Activated effector memory CD4-positive, alpha-beta T cell treated with Interleukin-2 at 50 U/mL for 16 hours (primary cell): ENCODE results near the gene FAM120B.

Experiments
- DNase-seq: peaks from one replicate; pipeline ENCODE4 v3.0.0-alpha.2; 2020

The FAM120B gene

DNA sequence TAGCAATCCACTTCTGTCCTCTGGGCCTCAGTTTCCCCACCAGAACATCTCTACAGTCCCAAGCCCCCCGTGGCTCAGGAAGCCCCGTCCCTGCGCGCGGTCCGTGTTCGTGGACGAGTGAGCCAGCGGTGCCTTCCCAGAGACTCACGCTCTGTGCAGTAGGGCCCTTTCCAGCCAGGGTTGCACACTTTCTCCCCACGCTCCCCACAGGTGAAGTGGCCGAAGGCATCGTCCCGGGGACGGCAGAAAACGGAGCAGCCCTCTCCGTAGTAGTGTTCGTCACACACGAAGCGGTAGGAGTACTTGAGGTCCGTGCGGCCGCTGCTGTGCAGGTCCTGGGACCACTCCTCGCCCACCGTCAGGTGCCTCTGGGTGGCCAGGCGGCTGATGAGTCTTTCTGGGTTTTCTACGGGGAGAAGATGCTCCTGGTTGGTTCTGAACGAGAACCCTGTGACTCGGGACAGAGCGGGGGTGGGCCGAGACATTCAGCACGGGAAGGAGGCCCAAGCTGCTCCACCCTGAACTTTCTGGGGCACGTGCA, 18.4 kb upstream of the FAM120B start:
- no peak for DNase-seq

DNA sequence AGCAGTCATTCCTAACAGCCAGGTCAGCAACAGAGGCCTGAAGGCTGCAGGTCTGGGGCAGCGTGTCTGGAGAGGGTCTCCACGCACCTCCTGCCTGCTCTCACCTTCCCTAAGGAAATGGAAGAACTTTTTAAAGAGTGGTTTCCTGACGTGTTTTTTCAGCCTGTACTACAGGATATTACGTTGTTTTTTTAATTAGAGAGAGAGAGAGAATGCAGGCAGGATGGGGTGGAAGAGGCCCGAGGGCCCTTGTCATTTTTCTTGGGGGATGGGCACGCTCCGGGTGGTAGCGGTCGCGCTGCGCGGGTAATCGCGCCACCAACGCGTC, 17.7 kb upstream of the FAM120B start:
- DNase-seq = no peak

DNA sequence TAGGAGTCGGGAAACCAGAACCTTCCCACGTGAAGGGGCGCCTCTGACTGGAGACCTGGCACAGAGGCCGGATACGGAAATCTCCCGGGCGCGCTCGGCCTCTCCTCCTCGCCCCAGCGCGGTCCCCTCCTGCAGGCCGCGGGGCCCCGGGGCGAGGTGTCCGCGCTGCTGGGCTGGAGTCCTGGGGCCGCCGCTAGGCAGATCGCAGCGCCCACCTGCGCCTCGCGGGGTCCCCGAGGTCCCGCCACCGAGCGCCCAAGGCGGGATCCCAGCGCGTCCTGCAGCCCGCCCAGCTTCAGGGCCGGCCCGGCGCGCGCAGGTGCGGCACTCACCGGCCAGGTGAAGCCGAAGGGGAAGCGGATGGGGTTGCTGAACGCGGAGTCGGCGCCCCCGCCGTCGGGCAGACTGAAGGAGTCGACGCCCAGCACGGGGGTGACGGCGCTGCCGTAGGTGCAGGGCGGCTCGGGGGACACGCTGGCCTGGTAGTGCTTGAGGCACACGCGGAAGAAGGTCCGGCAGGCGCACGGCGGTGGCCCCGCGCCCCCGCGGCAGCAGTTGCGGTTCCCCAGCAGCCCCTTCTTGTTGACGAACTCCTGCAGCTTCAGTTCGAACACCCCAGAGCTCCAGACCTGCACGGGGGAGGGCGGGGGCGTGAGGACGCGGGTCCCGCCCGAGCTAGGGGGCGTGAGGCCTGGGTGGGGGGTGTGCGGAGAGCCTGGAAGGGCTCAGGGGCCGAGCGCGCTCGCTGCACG, 17.2 kb upstream of the FAM120B start:
- DNase-seq = no peak

DNA sequence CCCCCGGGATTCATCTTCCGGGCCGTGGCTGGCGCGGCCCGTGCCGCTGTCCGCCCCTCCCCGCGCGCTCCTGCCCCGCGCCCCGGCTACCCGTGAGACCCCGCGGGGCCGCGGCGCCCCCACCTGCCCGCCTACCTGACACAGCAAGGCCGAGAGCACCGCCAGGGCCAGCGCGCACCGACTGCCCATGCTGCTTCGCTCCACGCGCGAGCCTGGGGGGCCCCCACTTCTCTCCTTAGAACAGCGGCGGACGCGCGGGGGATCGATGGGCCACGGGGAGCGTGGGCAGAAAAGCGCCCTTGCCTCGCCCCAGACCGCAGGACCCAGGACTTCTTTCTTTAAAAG, 16.6 kb upstream of the FAM120B start:
- no peak for DNase-seq

DNA sequence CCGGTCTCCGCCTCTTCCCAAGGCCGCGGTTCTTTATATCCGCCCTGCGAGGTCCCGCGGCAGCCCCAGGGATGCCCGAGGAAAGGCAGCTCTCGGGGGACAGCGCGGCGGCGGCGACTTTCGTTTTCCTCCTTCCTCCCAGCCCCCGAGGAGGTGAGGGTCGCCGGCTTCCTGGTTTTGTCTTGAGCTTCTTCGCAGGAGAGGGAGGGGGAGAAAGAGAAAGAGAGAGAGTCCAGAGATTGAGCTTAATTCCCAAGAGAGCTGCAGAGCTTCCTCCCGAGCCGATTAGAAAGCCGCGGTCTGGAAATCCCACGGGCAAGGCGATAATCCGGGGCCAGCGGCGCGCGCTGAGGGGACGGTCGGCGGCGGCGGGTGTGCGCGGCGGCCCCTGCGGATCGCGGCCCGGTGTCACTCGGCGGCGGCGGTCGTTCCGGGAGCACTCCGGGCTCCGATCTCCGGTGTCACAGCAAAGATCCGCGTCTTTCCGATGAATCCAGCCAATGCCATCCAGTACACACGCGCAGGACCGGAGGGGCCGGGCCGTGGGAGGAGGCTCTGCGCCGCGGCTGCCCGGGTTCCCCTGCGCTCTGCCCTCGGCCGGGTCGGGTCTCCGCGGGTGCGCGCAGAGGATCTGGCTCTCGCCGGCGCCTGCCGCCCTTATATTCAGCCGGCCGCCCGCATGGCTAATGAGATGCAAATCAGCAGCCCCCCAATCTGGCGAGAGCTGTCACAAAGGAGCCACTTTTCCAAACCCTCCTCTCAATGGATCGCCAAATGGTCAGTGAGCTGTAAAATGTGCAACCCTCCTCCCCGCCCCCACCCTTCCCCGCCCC, 16.0 kb upstream of the FAM120B start, which contains the start of gene DLL1:
Gene DLL1, minus strand, starts transcription at position 783 of the 833 bp plus-strand sequence. CDS start 939 bp downstream, outside the sequence.
- no peak for DNase-seq

DNA sequence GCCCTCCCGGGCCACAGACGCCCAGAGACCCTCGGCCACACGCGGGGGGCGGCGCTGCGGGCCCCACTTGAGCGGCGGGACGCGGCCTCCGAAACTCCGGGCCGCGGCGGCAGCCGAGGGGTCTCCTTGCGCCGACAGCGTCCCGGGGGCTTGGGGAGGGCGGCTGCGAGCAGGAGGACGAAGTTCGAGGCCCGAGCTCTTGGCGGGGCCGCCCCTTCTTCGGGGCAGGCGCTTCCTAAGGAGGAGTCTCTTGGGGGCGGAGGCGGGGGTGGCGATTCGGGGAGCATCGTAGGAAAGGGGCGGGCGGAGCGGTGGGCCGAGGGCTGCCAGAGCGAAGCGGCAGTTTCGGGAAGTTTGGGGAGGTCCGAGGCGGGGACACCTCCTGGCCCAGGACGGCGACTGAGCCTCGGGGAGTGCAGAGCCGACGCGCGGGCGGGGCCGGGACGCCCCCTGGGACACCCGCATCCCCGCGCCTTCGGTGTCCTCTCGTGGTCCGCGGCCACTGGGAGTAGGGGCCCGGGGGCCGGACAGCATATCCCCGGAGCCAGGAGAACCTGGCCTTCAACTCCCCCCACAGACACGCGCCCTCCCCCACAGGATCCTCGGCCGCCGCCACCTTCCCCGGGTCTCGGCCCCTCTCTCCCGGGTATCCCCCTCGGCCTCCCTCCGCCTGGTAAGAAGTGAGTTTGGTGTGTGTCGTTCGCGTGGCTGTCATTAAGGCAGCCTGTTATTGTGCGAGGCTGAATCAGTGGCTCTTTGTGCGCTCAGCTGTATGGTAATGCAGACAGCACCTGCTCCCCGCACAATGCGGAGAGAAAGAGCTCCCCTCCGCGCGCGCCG, 15.1 kb upstream of the FAM120B start:
- no peak for DNase-seq

DNA sequence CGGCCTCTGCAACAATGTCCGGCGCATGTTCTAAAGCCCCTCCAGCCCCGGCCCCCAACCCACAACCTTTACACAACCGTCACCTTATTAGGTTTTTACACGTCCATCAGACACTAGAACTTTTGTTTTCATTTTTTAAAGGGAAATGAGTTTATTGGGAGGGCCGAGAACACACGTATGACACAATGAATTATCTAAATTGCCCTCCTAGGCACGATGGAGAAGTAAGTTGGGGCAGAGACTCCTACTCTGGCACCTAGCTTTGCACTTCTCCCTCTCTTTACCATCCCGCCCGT, 14.5 kb upstream of the FAM120B start:
- DNase-seq = no peak

DNA sequence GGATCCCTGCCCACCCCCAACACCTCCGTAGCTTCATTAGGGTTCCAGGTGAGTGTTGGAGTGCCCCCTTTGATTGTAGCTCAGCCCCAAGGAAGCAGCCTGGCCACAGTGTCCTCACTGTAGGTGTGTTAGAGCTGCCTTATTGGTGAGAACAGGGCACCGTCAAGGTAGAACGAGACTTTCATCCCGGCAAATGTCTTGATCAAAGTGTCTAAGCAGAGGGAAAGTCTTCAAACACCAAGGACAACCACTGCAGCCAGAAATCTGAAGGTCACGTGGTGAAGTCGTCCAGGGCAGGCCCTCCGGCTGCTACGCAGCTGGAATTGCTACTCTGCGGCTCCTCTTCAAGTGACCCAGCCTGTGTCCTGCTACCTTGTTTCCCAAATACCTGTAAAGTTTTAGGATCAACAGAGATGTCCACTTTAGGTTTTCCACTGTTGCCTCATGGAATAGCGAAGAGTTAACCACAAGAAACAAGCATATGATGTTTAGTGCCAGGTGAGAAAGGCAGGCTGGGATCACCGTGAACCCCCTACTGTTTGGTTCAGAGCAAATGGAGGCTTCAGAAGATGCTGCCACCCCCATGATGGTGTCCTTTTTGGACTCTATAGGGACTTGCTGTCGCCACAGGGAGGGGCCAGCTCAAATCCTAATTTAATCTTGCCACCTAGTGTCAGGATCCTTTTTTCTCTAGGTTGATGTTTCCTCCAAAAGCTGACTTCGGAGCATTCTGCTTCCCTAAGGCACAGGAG, 14.0 kb upstream of the FAM120B start:
- no peak for DNase-seq

DNA sequence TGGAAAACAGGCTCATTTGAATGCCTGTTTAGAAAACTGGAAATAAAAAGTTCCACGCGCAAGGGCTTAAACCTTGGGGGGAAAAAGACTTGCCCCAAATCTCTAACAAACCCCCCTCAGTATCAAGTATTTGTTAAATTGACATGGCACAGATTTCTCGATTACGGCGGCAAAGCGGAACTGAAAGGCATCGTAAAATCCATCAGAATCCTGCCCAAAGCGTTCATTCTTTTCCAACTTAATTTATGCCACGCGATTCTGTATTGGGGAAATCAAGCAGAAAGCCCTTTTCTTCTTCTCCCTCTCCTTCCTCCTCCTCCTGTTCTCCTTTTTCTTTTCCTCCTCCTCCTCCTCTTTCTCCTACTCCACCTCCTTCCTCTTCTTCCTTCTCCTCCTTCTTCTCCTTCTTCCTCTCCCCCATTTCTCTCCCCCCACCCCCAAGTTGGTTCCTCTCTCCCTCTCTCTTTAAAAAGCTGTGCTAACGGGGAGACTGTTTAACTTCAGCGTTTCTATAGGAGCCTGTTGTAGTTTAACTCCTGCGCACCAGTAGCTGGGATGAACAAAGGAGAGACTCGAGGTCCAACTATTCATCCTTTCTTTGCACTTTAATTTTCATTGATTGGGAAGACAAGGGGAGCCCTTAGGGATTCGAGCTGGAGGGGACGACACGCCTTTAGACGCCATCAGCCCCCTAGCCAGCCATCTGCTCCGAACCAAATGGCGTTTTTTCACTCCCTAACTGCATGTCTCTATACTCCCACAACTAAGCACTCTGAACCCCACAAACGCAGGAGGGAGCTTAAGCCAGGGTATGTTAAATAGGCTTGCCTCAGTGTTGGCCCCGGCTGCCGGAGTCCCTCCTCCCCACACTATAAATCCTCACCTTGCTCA, 13.0 kb upstream of the FAM120B start:
- DNase-seq = no peak

DNA sequence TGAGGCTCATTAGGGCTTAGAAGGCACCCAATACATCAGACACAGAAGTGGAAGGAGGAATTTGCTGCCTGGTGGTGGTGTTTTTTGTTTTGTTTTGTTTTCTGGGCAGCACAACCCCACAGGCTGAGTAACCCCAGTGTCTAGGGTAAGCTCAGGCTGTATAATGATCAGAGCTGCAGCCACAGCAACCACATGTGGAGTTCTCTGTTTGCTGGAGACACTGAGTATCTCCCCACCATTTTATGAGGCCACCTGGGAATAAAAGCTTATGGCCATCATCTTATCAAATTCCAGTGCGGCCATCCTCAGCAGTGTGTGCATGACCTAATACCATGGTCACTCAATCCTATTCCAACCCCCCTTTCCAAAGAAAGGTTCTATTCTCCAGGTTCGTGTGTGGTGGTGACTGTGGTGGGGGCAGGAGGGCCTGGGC, 12.2 kb upstream of the FAM120B start:
- no peak for DNase-seq

DNA sequence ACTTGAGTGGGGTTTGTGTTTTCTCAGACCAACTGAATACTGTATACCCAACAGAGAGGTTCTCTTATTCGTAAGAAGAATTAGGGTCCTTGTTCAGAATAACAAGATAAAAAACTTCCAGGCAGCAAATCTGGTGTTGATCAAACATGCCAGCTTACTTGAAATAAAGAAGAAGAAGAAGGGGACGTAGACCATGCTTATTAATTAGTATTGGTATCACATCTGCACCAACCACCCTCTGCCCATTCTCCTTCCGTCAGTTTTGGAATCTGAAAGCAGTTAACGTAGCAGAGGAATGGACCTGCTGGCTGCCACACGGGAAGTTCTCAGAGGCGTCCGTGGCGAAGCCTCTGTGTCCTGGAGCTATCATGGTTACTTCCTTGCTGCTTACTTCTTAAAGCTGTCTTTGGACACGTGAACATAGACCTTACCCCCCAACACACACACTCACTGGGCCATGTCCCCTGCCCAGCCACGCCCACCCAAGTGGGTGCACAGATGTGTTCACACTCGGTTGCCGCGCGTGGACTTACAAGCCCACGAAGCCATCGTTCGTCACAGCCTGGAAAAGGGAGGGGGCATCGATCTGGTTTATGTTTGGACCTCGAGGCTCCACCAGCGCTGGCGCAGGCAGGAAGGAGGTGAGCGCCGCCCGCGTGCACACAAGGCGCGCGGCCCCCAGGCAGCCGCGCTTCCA, 11.6 kb upstream of the FAM120B start:
- DNase-seq = no peak

DNA sequence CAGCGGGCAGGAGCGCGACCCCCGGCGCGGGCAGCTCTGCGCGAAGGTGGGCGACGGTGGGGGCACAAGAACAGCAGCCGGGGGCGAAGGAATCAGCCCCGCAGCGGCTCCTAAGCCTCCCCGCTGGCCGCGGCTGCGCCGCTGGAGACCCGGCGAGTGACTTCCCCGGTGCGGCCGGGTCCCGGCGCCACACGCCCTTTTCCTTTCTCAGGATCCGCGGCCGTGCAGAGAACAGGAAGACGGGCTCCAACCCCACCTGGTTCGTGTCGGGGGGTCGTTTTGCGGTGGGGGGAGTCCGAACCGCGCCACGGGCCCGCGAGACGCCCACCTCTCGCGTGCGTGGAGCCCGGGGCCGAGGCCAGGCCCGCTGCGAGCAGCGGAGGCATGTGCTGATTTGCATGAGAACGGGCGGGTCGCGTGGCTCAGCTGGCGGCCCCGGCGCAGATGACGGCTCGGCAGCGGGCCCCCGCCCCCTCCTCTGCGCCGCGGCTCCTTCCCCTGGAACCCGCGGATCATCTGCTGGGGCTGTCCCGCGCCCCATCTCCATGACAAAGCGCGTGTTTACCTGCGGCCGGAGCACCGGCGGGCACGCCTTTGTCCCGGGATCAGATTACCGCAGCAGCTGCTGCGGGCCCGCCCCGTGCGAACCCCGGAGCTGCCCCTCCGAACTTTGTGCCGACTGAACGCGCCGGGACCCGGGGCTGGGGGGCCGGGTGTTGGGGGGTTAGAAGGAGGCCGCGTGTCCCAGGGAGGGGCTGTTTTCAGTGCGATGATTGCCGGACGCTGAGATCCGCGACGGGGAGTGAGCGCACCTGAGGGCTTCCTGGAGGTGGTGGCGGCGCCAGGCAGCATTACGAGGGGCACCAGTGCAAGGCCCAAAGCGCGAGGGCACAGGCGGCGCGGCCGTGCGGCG, 10.8 kb upstream of the FAM120B start:
- no peak for DNase-seq

DNA sequence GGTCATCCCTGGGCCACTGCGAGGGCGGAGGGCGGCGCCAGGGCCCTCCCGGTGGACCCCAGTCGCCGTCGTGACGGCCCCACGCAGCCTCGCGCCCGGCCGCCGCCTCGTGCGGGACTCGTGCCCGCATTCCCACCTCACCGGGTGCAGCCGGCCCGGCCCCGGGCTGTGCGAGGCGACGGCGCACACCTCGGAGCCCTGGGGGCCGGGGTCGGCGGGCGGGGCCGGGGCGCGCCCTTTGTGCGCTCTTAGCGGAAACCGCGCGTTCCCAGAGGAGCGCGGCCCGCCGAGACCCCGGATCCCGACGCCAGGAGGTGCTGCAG, 10.2 kb upstream of the FAM120B start:
- DNase-seq = no peak

DNA sequence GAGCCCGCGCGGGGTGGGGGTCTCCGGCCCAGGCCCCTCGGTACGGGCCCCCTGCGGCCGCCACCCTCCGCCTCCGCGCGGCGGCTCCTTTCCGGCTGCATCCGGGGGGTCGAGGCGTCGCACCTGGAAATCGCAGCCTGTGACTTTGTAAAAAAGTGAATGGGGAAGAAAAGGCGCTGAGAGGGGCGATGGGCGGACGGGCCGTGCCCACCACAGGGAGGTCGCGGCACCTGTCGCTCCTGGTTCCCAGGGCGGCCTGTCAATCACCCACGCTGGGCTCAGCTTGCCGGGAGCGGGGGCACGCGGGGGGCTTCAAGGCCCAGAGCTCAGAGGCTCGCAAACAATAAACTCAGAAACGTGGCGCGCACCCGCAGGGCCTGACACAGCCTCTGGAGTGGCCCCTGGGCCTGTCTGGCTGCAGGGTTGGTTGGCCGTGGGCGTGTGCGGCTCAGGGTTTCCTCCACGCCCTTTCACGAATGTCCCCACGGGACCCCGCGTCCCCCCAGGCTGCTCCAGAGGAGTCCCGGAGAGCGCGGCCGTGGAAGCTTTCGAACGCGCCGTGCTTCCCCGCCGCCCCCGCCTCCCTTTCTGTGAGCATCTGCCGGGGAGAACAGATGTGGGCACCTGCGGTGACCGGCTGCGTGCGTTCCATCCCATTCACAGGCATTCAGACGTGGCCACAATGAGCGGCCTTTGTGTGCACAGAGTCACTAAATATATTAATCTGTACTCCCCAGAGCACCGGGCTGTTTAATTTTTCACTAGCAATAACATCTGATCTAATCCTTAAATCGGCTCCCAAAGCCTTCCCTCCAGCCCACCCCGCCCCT, 9.6 kb upstream of the FAM120B start:
- DNase-seq = no peak

DNA sequence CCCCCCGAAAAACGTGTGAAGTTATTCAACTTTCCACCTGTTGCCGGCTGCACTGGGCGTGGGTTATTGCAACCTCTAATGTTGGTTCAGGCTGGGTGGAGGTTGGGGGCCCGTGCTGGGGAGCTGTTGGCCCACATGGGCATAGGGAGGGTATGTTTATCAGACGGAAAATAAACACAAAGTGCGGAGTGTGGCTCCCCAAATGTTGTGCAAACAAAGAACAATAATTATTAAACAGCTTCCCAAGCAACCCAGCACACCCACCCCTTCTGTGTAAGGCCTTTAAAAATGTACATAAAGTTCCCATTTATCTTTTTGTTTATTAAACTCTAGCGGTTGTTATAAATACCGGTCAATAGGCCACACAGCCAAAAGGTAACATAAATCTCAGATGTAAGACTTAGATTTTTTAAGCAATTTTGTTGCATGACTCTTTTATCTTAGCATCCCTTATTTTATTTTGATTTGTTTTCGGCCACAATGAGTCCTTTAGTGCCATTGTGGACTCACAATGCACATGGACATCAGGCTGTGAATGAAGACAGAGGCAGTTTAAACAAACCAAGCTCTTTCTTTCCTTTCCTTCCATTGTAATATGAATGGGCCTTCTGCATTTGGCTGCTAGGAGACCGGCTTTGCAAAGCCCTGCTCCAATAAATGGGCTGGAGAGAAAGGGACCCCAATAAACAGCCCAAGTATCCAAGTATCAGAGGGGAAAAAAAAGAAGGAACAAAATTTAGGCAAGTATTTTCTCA, 8.8 kb upstream of the FAM120B start:
- no peak for DNase-seq

DNA sequence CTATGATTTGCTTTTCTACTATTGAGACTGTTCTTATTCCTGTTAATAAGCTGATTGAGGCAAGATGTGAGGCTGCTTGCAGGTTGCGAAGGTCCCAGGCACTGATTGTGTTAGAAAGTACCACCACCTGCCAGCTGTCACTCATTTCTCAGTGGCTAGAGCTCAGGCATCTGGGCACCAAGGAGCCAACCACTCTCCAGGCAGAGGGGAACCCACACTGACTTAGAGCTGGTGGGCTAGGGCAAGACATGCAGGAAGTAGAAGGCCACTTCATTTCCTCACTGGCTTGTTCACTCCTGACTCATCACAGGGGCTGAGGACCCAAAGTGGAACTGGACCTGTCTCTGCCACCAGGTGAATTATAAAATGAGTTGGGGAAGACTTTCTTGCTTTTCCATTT, 7.9 kb upstream of the FAM120B start:
- no peak for DNase-seq

DNA sequence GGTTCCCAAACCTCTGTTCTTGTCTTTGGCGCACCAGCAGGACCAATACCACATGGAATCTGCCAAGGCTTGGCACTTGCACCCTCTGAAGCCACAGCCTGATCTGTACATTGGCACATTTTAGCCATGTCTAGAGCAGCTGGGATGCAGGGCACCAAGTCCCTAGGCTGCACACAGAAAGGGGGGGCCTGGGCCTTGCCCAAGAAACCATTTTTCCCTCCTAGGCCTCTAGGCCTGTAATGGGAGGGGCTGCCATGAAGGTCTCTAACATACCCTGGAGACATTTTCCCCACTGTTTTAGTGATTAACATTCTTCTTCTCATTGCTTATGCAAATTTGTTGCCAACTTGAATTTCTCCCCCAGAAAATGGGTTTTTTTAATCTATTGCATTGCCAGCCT, 5.4 kb upstream of the FAM120B start:
- no peak for DNase-seq

DNA sequence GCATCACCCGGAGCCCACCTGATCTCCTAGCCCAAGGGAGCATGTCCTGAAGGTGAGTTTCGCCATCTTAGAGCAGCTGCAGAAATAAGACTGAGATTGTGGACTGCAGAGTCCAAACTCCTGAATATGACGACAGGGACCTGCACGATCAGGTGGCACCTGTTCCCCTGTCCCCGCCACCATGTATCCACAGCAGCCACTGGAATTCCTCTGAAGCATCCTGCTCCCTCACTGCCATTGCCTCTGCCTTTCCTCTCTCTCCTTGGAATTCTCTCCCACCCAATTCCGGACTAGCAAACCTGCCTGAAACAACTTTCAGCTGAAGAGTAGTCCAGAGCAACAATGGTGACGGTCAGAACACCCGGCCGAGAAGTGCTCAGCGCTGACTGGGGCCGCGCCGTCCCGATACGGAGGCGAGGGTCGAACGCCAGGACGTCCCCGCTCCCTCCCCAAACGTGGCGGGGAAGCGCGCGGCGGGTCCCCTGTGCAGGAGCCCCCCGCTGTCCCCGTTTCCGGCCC, 694 bp upstream of the FAM120B start:
- no peak for DNase-seq
